ENCODE measurements around the gene ZDHHC17.

ZDHHC17 gene

GRCh38 chr12:76739896-76740295 is 24.0 kb upstream of the ZDHHC17 start:
- TF ChIP-seq, protein P1, sequence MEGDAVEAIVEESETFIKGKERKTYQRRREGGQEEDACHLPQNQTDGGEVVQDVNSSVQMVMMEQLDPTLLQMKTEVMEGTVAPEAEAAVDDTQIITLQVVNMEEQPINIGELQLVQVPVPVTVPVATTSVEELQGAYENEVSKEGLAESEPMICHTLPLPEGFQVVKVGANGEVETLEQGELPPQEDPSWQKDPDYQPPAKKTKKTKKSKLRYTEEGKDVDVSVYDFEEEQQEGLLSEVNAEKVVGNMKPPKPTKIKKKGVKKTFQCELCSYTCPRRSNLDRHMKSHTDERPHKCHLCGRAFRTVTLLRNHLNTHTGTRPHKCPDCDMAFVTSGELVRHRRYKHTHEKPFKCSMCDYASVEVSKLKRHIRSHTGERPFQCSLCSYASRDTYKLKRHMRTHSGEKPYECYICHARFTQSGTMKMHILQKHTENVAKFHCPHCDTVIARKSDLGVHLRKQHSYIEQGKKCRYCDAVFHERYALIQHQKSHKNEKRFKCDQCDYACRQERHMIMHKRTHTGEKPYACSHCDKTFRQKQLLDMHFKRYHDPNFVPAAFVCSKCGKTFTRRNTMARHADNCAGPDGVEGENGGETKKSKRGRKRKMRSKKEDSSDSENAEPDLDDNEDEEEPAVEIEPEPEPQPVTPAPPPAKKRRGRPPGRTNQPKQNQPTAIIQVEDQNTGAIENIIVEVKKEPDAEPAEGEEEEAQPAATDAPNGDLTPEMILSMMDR (IDR thresholded peaks at IDR 0.05), result no peak
- no peak for DNase-seq
- intact Hi-C loops (cut with DNase I; ENCODE audit: low total_unique reads), result no loop called here
- Histone ChIP-seq H3K27me3 (no peaks in the 10 kb centered on the region), H3K4me3 (no peak overlapping the region), H3K4me1 (no peaks in the 10 kb centered on the region), H3K36me3 (no peaks in the 10 kb centered on the region), H3K9me3 (peaks cover 0 to 13% (median 0%) of the 10 kb centered on the region in 3 donors), H3K27ac (no peak overlapping the region)

GRCh38 chr12:76740501-76740900 is 23.4 kb upstream of the ZDHHC17 start:
- DNase-seq, result no peak
- no peaks in the 10 kb centered on the region for H3K36me3 ChIP-seq
- H3K4me3 ChIP-seq, result no peak overlapping the region
- TF ChIP-seq, protein P1 (IDR thresholded peaks at IDR 0.05), result no peak
- H3K4me1 ChIP-seq, result no peaks in the 10 kb centered on the region
- no peak overlapping the region for H3K27ac ChIP-seq
- intact Hi-C loops (cut with DNase I; ENCODE audit: low total_unique reads), result no loop called here
- no peaks in the 10 kb centered on the region for H3K27me3 ChIP-seq
- peaks cover 0 to 13% (median 0%) of the 10 kb centered on the region in 3 donors for H3K9me3 ChIP-seq

- Histone ChIP-seq H3K4me3 (no peak overlapping the region), H3K4me1 (no peaks in the 10 kb centered on the region), H3K9me3 (no peaks in the 10 kb centered on the region), H3K27me3 (no peaks in the 10 kb centered on the region), H3K36me3 (no peaks in the 10 kb centered on the region), H3K27ac (no peak overlapping the region)
- TF ChIP-seq, protein P1 (IDR thresholded peaks at IDR 0.05), result no peak
- intact Hi-C loops (cut with DNase I; ENCODE audit: low total_unique reads), result no loop called here
- DNase-seq, result no peak
These were observed 18.6 kb upstream of the ZDHHC17 start for GRCh38 chr12:76745343-76745742.

- Histone ChIP-seq H3K27me3 (no peaks in the 10 kb centered on the region), H3K9me3 (no peaks in the 10 kb centered on the region), H3K36me3 (no peaks in the 10 kb centered on the region), H3K4me1 (no peaks in the 10 kb centered on the region), H3K27ac (no peak overlapping the region), H3K4me3 (no peak overlapping the region)
- intact Hi-C loops (cut with DNase I; ENCODE audit: low total_unique reads), result no loop called here
- TF ChIP-seq, protein P1 (IDR thresholded peaks at IDR 0.05), result no peak
- no peak for DNase-seq
These were observed 17.4 kb upstream of the ZDHHC17 start for GRCh38 chr12:76746516-76746915.

DNA sequence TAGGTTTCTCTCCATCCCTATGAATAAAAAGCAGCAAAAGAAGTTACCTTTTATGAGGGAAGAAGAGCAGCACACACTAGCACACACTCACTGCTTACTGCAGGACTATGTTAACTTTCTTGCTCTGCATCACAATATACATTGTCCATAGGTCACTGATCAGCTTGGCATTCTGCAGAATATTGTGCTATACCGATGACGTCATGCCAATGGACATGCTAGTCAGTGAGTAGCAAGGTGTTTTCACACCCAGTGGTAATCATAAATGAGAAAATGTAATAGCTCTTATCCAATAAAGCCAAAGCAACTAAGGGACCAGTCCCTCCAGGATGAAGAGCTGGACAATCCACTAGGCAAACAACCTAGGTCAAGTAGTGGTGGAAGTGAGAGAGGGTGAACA is 16.7 kb upstream of the ZDHHC17 start:
- H3K27me3 ChIP-seq, result no peaks in the 10 kb centered on the region
- H3K4me1 ChIP-seq, result no peaks in the 10 kb centered on the region
- no peak overlapping the region for H3K27ac ChIP-seq
- intact Hi-C loops (cut with DNase I; ENCODE audit: low total_unique reads), result no loop called here
- TF ChIP-seq, protein P1 (IDR thresholded peaks at IDR 0.05), result no peak
- DNase-seq, result no peak
- H3K36me3 ChIP-seq, result no peaks in the 10 kb centered on the region
- H3K4me3 ChIP-seq, result no peak overlapping the region
- H3K9me3 ChIP-seq, result no peaks in the 10 kb centered on the region

DNA sequence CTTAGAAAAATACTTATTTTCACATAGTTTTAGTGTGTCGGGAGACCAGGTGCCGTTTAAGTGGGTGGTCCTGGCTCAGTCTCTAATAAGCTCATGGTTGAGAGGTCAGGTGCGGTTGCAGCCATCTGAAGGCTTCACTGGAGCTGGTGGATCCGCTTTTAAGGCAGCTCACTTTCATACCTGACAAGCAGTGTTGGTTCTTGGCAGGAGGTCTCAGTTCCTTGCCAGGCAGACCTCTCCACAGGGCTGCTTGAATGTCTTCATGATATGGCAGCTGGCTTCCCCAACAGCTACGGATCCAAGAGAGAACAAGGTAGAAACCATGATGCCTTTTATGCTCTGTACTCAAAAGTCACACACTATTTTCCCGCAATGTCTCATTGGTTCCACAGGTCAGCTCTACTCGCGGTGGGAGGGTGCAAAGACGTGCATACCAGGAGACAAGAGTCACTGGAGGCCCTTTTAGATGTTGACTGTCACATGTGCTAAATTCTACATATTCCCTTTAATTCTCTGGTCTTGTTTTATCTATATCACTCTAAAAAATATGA is 8.0 kb upstream of the ZDHHC17 start:
- no peak overlapping the region for H3K27ac ChIP-seq
- intact Hi-C loops (cut with DNase I; ENCODE audit: low total_unique reads), result no loop called here
- no peaks in the 10 kb centered on the region for H3K4me1 ChIP-seq
- no peaks in the 10 kb centered on the region for H3K36me3 ChIP-seq
- TF ChIP-seq, protein P1 (IDR thresholded peaks at IDR 0.05), result no peak
- H3K9me3 ChIP-seq, result no peaks in the 10 kb centered on the region
- no peak for DNase-seq
- H3K27me3 ChIP-seq, result no peaks in the 10 kb centered on the region
- no peak overlapping the region for H3K4me3 ChIP-seq

Data from tibial artery (tissue), 4 donors.